GM18861 (cell line): ENCODE results near the gene RCC2.

Experiments used
- ATAC-seq: cut with Tn5 transposase; IDR thresholded peaks from one replicate; pipeline ENCODE4 v1.9.1; 2021; ENCODE audit not compliant: unreplicated experiment

The RCC2 gene

DNA sequence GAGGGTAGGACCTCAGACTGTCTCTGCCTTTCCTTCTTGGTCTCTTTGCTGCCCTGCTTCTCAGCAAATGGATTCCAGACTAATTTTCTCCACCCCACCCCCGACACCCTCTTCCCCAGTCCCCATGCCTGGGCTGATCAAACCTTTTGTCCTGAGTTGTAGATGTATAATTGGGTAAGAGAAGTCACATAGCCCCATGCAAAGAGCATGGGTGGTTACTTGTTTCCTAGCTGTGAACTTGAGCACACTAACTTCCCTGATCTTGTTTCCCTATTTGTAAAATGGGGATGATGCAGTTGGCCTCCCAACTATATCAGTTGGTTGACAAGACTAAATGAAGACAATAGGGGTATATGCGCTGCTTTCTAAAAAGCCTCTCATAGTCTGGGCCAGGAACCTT, 58.3 kb downstream of the RCC2 start:
- ATAC-seq: no peak

DNA sequence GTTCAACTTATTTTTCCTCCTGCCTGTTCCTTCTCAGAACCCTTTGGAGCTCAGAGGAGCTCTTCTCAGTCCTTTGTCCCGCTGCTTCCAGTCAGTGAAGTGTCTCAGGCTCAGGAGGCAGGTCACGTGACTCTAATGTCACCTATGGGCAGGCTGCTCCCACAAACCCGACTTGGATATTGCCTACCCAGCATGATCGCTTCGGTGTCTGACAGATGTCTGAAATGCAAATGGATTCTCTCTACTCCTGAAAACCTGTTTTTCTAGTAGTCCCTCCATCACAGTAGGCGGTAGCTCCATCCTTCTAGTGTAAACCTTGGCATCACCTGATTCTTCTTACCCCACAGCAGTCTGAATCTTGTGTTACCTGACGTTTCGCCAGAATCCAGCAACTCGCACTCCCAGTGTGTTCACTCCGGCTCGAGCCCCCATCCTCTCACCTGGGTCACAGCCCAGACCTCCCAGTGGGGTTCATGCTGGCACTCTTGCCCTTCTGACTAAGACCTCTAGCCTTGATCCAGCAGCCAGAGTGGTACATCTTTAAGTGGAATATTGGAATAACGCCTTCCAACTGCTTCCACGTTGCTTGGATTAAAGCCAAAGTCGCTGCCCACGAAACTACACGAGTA, 62.0 kb downstream of the RCC2 start:
- no peak for ATAC-seq

DNA sequence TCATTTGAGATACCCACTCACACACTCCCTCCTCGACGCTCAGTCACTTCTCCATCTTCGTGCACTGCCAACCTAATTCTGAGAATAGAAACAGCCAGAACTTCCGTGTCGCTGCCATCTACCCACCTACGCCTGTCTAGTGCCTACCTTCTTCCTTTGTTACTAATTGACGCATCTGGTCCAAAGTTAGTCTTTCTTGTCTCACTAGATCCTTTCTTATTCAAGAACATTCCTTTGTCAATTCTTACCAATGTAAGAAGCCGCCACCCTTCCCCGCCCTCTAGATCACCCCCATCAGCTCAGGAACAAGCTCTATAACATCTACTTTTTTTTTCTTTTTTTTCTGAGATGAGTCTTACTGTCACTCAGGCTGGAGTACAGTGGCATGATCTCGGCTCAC, 63.8 kb downstream of the RCC2 start:
- ATAC-seq: no peak

DNA sequence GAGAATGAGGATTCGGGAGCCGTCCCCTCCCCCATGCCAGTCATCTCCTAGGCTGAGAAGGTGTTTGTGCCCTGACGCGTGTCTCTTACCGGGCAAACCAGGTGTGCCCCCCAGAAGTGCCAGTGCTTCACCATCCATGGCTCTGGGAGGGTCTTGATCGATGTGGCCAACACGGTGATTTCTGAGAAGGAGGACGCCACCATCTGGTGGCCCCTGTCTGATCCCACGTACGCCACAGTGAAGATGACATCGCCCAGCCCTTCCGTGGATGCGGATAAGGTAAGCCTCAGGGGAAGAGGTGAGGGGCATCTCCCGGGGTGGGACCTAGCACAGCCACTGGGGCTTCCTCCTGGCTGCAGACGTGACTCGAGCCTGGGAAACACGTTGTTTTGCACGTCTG, 66.5 kb downstream of the RCC2 start:
- no peak for ATAC-seq

DNA sequence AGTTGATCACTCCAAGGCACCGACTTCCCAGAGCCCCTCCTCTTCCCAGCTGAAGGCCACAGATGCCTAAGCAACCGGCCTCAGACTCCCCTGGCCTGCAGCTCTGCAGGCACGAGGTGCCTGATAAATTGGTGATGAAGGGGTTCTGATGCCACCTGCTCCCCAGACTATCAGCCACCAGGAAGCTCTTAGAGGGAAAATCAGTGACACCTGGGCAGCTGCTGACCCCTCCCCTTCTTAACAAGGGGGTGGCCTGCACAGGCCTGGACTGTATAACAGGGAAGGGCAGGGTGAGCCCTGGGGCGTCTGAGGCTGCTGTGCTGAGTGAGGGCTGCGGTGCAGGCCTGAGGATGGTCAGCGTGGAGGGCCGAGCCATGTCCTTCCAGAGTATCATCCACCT, 67.6 kb downstream of the RCC2 start, which contains the start of gene PADI6:
Gene PADI6, plus strand, starts transcription at position 301 of the 400 bp plus-strand sequence. Its CDS starts 50 bp downstream, at position 351.
- no peak for ATAC-seq

DNA sequence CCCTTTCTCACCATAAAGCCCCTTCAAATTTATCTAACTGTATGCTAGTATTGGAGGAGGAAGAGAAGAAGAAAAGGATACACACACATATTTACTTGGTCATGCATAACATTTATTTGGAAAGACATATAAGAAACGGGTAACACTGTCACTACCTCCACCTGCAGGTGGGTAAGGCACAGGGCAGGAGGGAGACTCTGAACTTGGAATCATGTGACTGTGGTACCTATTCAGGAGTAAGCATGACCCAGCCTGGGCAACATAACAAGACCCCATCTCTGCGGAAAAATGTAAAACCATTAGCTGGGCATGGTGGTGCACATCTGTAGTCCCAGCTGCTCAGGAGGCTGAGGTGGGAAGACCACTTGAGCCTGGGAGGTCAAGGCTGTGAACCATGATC, 68.9 kb downstream of the RCC2 start:
- no peak for ATAC-seq

DNA sequence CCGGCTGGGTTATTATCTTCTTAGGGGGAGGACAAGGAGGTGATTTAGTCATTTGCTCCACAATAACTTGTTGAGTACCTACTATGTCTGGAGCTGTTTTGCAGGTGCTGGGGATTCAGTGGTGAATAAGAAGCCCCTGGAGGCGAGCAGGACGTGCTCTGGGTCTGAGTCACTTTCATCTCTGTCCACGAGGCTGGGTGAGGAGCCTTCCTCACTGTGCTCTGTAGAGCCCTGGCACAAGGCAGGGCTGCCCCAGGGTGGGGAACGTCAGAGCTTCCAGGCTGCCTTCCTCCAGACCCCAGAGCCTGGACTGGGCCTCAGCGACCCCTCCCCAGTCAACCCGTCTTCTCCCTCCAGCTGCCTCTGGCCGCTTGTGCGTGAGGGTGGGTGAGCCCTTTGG, 70.0 kb downstream of the RCC2 start:
- ATAC-seq: no peak

DNA sequence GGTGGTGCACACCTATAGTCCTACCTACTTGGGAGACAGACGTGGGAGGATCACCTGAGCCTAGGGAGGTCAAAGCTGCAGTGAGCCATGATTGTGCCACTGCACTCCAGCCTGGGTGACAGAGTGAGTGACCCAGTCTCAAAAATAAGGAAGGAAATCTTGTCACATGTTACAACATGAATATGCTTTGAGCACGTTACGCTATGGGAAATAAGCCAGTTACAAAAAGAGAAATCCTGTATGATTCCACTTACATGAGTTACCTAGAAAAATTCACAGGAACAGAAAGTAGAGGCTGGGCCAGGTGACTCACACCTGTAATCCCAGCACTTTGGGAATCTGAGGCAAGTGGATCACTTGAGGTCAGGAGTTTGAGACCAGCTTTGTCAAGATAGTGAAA, 74.2 kb downstream of the RCC2 start:
- ATAC-seq: no peak

DNA sequence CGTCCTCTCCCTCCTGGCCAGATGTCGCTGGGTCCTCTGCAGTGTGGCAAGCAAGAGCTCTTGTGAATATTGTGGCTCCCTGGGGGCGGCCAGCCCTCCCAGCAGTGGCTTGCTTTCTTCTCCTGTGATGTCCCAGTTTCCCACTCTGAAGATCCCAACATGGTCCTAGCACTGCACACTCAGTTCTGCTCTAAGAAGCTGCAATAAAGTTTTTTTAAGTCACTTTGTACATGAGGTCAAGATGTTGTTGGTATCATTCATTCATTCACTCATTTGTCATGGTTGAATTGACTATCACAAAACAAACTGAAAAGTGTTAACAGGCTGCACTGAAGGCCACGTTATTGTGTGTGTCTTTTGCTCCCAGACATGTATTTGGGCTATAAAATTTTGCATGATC, 75.7 kb downstream of the RCC2 start:
- no peak for ATAC-seq

DNA sequence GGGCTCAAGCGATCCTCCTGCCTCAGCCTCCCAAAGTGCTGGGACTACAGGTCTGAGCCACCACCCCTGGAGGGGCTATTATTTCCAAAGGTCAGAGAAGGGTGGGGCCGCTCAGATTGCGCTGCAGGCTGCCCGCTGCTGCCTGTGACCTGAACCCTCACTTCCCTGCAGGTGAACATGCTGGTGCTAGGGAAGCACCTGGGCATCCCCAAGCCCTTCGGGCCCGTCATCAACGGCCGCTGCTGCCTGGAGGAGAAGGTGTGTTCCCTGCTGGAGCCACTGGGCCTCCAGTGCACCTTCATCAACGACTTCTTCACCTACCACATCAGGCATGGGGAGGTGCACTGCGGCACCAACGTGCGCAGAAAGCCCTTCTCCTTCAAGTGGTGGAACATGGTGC, 76.1 kb downstream of the RCC2 start:
- ATAC-seq: no peak

DNA sequence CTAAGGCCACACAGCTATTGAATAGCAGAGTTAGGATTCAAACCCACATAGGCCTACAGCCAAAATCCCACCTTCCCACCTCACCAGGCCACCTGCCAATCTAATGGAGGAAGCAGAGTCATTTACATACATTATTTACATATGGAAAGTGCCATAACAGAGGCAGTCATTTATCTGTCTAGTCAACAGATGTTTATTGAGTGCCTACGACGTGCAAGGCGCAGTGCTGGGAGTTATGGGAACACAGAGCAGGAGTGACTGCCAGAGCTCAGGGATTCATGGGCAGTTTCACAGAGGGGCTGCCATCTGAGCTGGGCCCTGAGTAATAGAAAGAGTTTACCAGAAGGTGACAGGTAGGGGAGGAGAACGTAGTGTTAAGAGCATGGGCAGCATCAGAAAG, 77.8 kb downstream of the RCC2 start:
- ATAC-seq: no peak

DNA sequence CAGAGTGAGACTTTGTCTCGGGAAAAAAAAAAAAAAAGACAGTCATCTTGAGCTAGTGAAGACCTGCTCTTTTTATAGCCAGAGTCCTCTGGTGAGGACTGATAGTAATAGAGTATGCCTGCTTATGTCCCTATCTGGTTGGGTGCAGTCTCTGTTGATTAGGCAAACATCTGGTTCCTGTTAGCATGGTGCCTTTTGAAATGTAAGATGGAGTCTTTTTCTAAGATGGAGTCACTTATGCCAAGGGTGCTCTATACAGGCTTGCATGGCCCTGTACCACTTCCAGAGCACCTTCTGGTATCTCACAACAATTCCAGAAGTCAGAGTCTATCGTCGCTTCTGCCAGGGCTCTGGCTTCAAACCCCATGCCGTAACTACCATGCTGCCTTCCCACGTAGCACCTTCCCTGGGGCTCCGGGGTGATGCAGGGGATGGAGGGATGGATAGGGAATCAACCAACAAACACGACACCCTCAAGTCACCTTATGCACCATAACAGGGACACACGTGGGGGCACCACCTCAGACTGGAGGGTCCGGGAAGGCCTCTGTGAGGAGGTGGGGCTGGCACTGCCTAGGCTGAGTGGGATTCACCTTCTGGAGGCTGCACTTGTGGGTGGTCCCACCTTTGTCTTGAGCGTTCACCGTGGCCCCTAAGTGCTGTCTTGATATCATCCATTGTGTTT, 79.1 kb downstream of the RCC2 start:
- ATAC-seq: no peak

DNA sequence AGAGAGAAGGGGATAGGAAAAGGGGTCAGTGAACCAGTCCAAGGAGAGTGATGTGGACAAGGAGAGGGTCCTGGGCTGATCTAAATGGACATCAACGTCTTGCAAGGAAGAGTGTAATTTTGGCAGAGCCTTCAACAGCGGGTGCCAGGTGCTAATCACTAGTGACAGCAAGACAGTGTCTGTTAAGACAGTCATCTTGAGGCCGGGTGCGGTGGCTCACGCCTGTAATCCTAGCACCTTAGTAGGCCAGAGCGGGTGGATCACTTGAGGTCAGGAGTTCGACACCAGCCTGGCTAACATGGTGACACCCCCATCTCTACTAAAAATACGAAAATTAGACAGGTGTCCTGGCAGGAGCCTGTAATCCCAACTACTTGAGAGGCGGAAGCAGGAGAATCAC, 79.7 kb downstream of the RCC2 start:
- ATAC-seq: no peak

DNA sequence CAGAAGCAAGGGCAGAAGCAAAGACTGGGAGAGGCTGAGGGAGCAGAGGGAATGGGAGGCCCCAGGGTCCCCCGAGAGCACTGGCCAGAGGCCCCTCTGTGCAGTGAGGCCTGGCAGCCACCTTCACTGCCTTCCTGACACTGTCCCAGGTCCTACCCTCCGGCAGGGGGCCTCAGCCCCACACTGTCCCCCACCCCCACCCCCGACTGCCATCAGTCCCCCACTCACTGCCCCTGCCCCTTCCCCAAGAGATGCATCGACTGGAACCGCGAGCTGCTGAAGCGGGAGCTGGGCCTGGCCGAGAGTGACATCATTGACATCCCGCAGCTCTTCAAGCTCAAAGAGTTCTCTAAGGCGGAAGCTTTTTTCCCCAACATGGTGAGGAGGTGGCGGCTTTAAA, 80.4 kb downstream of the RCC2 start:
- no peak for ATAC-seq

DNA sequence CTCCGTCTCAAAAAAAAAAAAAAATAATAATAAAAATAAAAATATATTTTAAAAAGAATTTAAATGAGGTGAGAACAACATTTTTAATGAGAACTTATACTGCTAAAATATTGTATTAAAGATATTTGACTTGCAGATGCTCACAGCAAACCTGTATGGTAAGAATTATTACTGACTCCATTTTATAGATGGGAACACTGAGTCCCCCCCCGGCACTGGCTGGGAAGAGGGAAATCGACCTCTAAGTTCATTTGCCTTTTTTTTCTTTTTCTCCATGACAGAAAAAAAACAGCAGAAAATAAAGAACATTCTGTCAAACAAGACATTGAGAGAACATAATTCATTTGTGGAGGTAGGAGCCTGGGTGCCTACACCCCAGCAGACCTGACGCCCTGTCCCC, 80.9 kb downstream of the RCC2 start:
- ATAC-seq: no peak
